GM21390 (cell line): ENCODE measurements around the gene PPP2R5D.

Experiments used
- ATAC-seq: cut with Tn5 transposase; IDR thresholded peaks from one replicate; pipeline ENCODE4 v1.9.1; 2021; ENCODE audit not compliant: unreplicated experiment

Gene PPP2R5D

GRCh38 chr6:43053545-43054205 is 69.3 kb downstream of the PPP2R5D start, which contains the start of gene CUL7:
TSS of gene CUL7 (minus strand) at chr6:43053851. CDS start at chr6:43052788, 1,063 bp downstream.
- peak; percentile 88 for ATAC-seq

GRCh38 chr6:43054206-43054943 is 70.0 kb downstream of the PPP2R5D start:
- ATAC-seq = no peak

- no peak for ATAC-seq
Observed at GRCh38 chr6:43055966-43056365, 71.6 kb downstream of the PPP2R5D start.

- no peak for ATAC-seq
Observed at GRCh38 chr6:43058531-43058930, 74.2 kb downstream of the PPP2R5D start.

- ATAC-seq = peak; percentile 82
Observed at GRCh38 chr6:43059168-43060033, 75.0 kb downstream of the PPP2R5D start, which contains the start of the genes KLC4 and MRPL2. TSS of gene KLC4 (plus strand) at chr6:43059631. CDS start at chr6:43061336, 1,705 bp downstream. TSS of gene MRPL2 (minus strand) at chr6:43059434. CDS start at chr6:43059381, 53 bp downstream.

GRCh38 chr6:43060034-43060754 is 75.8 kb downstream of the PPP2R5D start:
- no peak for ATAC-seq

GRCh38 chr6:43060755-43061633 is 76.6 kb downstream of the PPP2R5D start:
- ATAC-seq = no peak

GRCh38 chr6:43061861-43062260 is 77.5 kb downstream of the PPP2R5D start:
- no peak for ATAC-seq
